Esophagus mucosa (tissue), 1 donor: Measurements from ENCODE around the gene EDEM1. TPM values are rescaled to one million over a fixed set of nuclear protein-coding genes. Genes with fewer than 3 reads are reported as not detected.
"Not testable (repeated sequence)": the region's sequence is repeated elsewhere in the genome, so short reads cannot be mapped to it uniquely, and the experiment has no call there.

Source experiments
- ATAC-seq: fragments of 200-7000 bp; cut with Tn5 transposase; one replicate; pipeline ENCODE4 v1.9.1; 2020
- total RNA-seq: library from RNA; stranded (reverse); gene quantifications from one replicate; pipeline ENCODE4 v1.2.4, GENCODE V29; 2023
- donor health status: DM: yes; HTN: yes; CAD: no.

Gene EDEM1
- total RNA-seq, 1 donor from 2014 or later: 37.3 TPM

GRCh38 chr3:5179036-5179435 lies 8.5 kb upstream of the EDEM1 start:
- ATAC-seq: not testable (repeated sequence)

- ATAC-seq: peak; percentile 46
Measured at GRCh38 chr3:5181469-5182141, 5.9 kb upstream of the EDEM1 start.

GRCh38 chr3:5183714-5184113 lies 3.8 kb upstream of the EDEM1 start:
- ATAC-seq: not testable (repeated sequence)

GRCh38 chr3:5184499-5184898 lies 3.0 kb upstream of the EDEM1 start:
- no peak for ATAC-seq

- no peak for ATAC-seq
Measured at GRCh38 chr3:5185093-5185673, 2.3 kb upstream of the EDEM1 start.

GRCh38 chr3:5186089-5186857 lies 1.2 kb upstream of the EDEM1 start:
- ATAC-seq: no peak

GRCh38 chr3:5186858-5187155 lies 700 bp upstream of the EDEM1 start:
- no peak for ATAC-seq

- peak; percentile 55 for ATAC-seq
Measured at GRCh38 chr3:5187920-5188418, 462 bp downstream of the EDEM1 start.

- ATAC-seq: no peak
Measured at GRCh38 chr3:5188419-5189221, 1.1 kb downstream of the EDEM1 start.

GRCh38 chr3:5190147-5190791 lies 2.8 kb downstream of the EDEM1 start:
- no peak for ATAC-seq

GRCh38 chr3:5191555-5192304 lies 4.2 kb downstream of the EDEM1 start:
- no peak for ATAC-seq

- ATAC-seq: no peak
Measured at GRCh38 chr3:5192571-5193365, 5.3 kb downstream of the EDEM1 start.

GRCh38 chr3:5194341-5194740 lies 6.8 kb downstream of the EDEM1 start:
- no peak for ATAC-seq

GRCh38 chr3:5194801-5195509 lies 7.4 kb downstream of the EDEM1 start:
- ATAC-seq: peak; percentile 84

GRCh38 chr3:5195605-5196004 lies 8.1 kb downstream of the EDEM1 start:
- ATAC-seq: peak; percentile 4

- ATAC-seq: peak; percentile 4
Measured at GRCh38 chr3:5197022-5197421, 9.5 kb downstream of the EDEM1 start.

- ATAC-seq: no peak
Measured at GRCh38 chr3:5197470-5198312, 10.2 kb downstream of the EDEM1 start.

GRCh38 chr3:5198313-5198677 lies 10.8 kb downstream of the EDEM1 start:
- ATAC-seq: no peak
